ENCODE data around the gene TMEM255B.

The TMEM255B gene

GRCh38 chr13:113853518-113854237 lies 94.7 kb downstream of the TMEM255B start:
- no peak for DNase-seq (ENCODE audit: low read depth)
- no peak for TF ChIP-seq CTCF (IDR thresholded peaks at IDR 0.05; ENCODE audit: control insufficient read depth, insufficient read depth, low read depth, low read length, missing control alignments)
- H3K4me3 ChIP-seq (ENCODE audit: control insufficient read depth, low read depth, low read length), result no peak overlapping the region

GRCh38 chr13:113854238-113855011 lies 95.4 kb downstream of the TMEM255B start:
- no peak for DNase-seq (ENCODE audit: low read depth)

GRCh38 chr13:113855012-113855921 lies 96.2 kb downstream of the TMEM255B start:
- no peak for TF ChIP-seq CTCF (IDR thresholded peaks at IDR 0.05; ENCODE audit: control insufficient read depth, insufficient read depth, low read depth, low read length, missing control alignments)
- no peak overlapping the region for H3K4me3 ChIP-seq (ENCODE audit: control insufficient read depth, low read depth, low read length)
- no peak for DNase-seq (ENCODE audit: low read depth)

More at GRCh38 chr13:113854238-113855011, 95.4 kb downstream of the TMEM255B start:
- H3K4me3 ChIP-seq (ENCODE audit: control insufficient read depth, low read depth, low read length), result no peak overlapping the region
- TF ChIP-seq CTCF (IDR thresholded peaks at IDR 0.05; ENCODE audit: control insufficient read depth, insufficient read depth, low read depth, low read length, missing control alignments), result no peak

GRCh38 chr13:113855931-113856715 lies 97.1 kb downstream of the TMEM255B start:
- H3K4me3 ChIP-seq (ENCODE audit: control insufficient read depth, low read depth, low read length), result no peak overlapping the region
- no peak for TF ChIP-seq CTCF (IDR thresholded peaks at IDR 0.05; ENCODE audit: control insufficient read depth, insufficient read depth, low read depth, low read length, missing control alignments)
- no peak for DNase-seq (ENCODE audit: low read depth)

GRCh38 chr13:113856716-113857065 lies 97.7 kb downstream of the TMEM255B start:
- no peak for DNase-seq (ENCODE audit: low read depth)
- TF ChIP-seq CTCF (IDR thresholded peaks at IDR 0.05; ENCODE audit: control insufficient read depth, insufficient read depth, low read depth, low read length, missing control alignments), result no peak
- no peak overlapping the region for H3K4me3 ChIP-seq (ENCODE audit: control insufficient read depth, low read depth, low read length)

Data from AG09309 (cell line).